GM23338 (cell line): ENCODE measurements around the gene SUGCT. TPM values are rescaled to one million over a fixed set of nuclear protein-coding genes. Genes with fewer than 3 reads are reported as not detected.

ENCODE experiments used
- ATAC-seq: fragments of 200-7000 bp; cut with Tn5 transposase; 3 replicates; pipeline ENCODE4 v1.9.1; 2020
- DNase-seq: peaks from one replicate; pipeline ENCODE4 v3.0.0-alpha.2; 2015; ENCODE audit warnings: low spot score
- H2AFZ ChIP-seq: fragments of 200-600 bp; sonication (generic); 2 replicates; pipeline ENCODE4 v1.8.0; 2016; ENCODE audit warnings: antibody characterized with exemption, mild to moderate bottlenecking, moderate library complexity
- H3F3A ChIP-seq: fragments of 200-600 bp; sonication (generic); replicated peaks from 2 replicates; pipeline ENCODE4 v1.8.0; 2017; ENCODE audit warnings: antibody characterized with exemption, mixed run types, low read depth
- H3K27ac ChIP-seq: fragments of 200-600 bp; sonication (generic); 2 replicates; pipeline ENCODE4 v1.6.1; 2016; ENCODE audit warnings: low read depth
- H3K27me3 ChIP-seq: fragments of 200-600 bp; sonication (generic); 2 replicates; pipeline ENCODE4 v1.8.0; 2016; ENCODE audit warnings: mild to moderate bottlenecking, mixed run types, moderate library complexity; ENCODE audit not compliant: insufficient read depth
- H3K36me3 ChIP-seq: fragments of 200-600 bp; sonication (generic); 2 replicates; pipeline ENCODE4 v1.8.0; 2016; ENCODE audit warnings: mild to moderate bottlenecking; ENCODE audit not compliant: insufficient read depth
- H3K4me1 ChIP-seq: fragments of 200-600 bp; sonication (generic); 2 replicates; pipeline ENCODE4 v1.8.0; 2016; ENCODE audit warnings: mild to moderate bottlenecking, moderate library complexity; ENCODE audit not compliant: insufficient read depth
- H3K4me2 ChIP-seq: fragments of 200-600 bp; sonication (generic); 2 replicates; pipeline ENCODE4 v1.7.1; 2017; ENCODE audit warnings: mixed run types
- H3K4me3 ChIP-seq: fragments of 200-600 bp; sonication (generic); 2 replicates; pipeline ENCODE4 v1.6.1; 2016; ENCODE audit warnings: mixed run types
- H3K79me2 ChIP-seq: fragments of 200-600 bp; sonication (generic); replicated peaks from 2 replicates; pipeline ENCODE4 v1.8.0; 2017; ENCODE audit warnings: mild to moderate bottlenecking; ENCODE audit not compliant: insufficient read depth
- H3K9me2 ChIP-seq: fragments of 200-600 bp; sonication (generic); 2 replicates; pipeline ENCODE4 v1.8.0; 2017; ENCODE audit not compliant: insufficient read depth
- H4K20me1 ChIP-seq: fragments of 200-600 bp; sonication (generic); replicated peaks from 2 replicates; pipeline ENCODE4 v1.8.0; 2017; ENCODE audit warnings: mild to moderate bottlenecking; ENCODE audit not compliant: insufficient read depth
- H3K27ac Mint-ChIP-seq: 2 replicates; pipeline ENCODE4 v1.8.0; 2020; ENCODE audit warnings: inconsistent platforms, mild to moderate bottlenecking, moderate library complexity, mixed read lengths
- H3K27me3 Mint-ChIP-seq: 3 replicates; pipeline ENCODE4 v1.8.0; 2022; ENCODE audit warnings: low read depth, mild to moderate bottlenecking, moderate library complexity, mixed read lengths, inconsistent platforms; ENCODE audit not compliant: insufficient read depth, poor library complexity
- H3K36me3 Mint-ChIP-seq: 3 replicates; pipeline ENCODE4 v1.8.0; 2021; ENCODE audit warnings: low read depth, mild to moderate bottlenecking, inconsistent platforms, moderate library complexity, mixed read lengths
- H3K4me1 Mint-ChIP-seq: 3 replicates; pipeline ENCODE4 v1.8.0; 2020; ENCODE audit warnings: mild to moderate bottlenecking, inconsistent platforms, mixed read lengths
- H3K4me3 Mint-ChIP-seq: 3 replicates; pipeline ENCODE4 v1.8.0; 2021; ENCODE audit warnings: moderate library complexity, mild to moderate bottlenecking, inconsistent platforms, mixed read lengths
- H3K9me3 Mint-ChIP-seq: 3 replicates; pipeline ENCODE4 v1.8.0; 2020; ENCODE audit warnings: moderate library complexity, mild to moderate bottlenecking, inconsistent platforms, mixed read lengths
- CREB1 ChIP-seq: fragments of 250-450 bp; sonication (Bioruptor Pico); IDR thresholded peaks from 2 replicates; pipeline ENCODE4 v1.5.0; 2020; ENCODE audit warnings: low read depth, mild to moderate bottlenecking, moderate library complexity
- CTCF ChIP-seq, 2 experiments: fragments of 200-600 bp in 1 of 2; sonication (generic) in 1 of 2; conservative IDR thresholded peaks; 2 replicates each; pipeline versions ENCODE4 v1.5.1 to v1.6.1; 2016 to 2017; ENCODE audit warnings: antibody characterized with exemption in 2 of 2, low read depth in 2 of 2, mild to moderate bottlenecking in 2 of 2, moderate library complexity in 1 of 2
- ETS1 ChIP-seq: IDR thresholded peaks from 2 replicates; pipeline ENCODE4 v1.6.1; 2016; ENCODE audit warnings: antibody characterized with exemption
- EZH2 ChIP-seq: fragments of 200-600 bp; sonication (generic); IDR thresholded peaks from one replicate; pipeline ENCODE4 v1.8.0; 2017; ENCODE audit warnings: antibody characterized with exemption, mild to moderate bottlenecking, low read depth; ENCODE audit not compliant: unreplicated experiment
- EZH2phosphoT487 ChIP-seq: fragments of 200-600 bp; sonication (generic); IDR thresholded peaks from one replicate; pipeline ENCODE4 v1.8.1; 2018; ENCODE audit warnings: antibody characterized with exemption; ENCODE audit not compliant: unreplicated experiment
- NANOG ChIP-seq: IDR thresholded peaks from 2 replicates; pipeline ENCODE4 v1.6.1; 2016; ENCODE audit warnings: antibody characterized with exemption, borderline replicate concordance
- POLR2AphosphoS5 ChIP-seq: IDR thresholded peaks from 2 replicates; pipeline ENCODE4 v1.6.1; 2016; ENCODE audit warnings: antibody characterized with exemption, low read depth
- STAT1 ChIP-seq: IDR thresholded peaks from one replicate; pipeline ENCODE4 v1.6.1; 2016; ENCODE audit warnings: antibody characterized with exemption; ENCODE audit not compliant: unreplicated experiment
- ZNF114 ChIP-seq: fragments of 250-450 bp; sonication (Bioruptor Pico); IDR thresholded peaks from 2 replicates; pipeline ENCODE4 v1.5.0; 2020; ENCODE audit warnings: mild to moderate bottlenecking, moderate library complexity
- ZNF331 ChIP-seq: fragments of 250-450 bp; sonication (Bioruptor Pico); IDR thresholded peaks from 2 replicates; pipeline ENCODE4 v1.5.0; 2020; ENCODE audit warnings: low read depth, mild to moderate bottlenecking, moderate library complexity
- polyA plus RNA-seq: library from polyadenylated mRNA; unstranded; fragments of >200 nt; fragmentation: Nextera tagmentation; extraction: Ambion mirVana; gene quantifications from 2 replicates; pipeline ENCODE4 v1.2.1, GENCODE V29; 2016
- total RNA-seq: library from RNA; depleted of rRNA; stranded (reverse); fragments of >200 nt; shearing (Covaris generic); gene quantifications from 2 replicates; pipeline ENCODE4 v1.2.3, GENCODE V29; 2014
- TF ChIP-seq, protein P1 (sequence below): IDR thresholded peaks from one replicate; pipeline ENCODE4 v1.6.1; 2018; ENCODE audit warnings: antibody characterized with exemption; ENCODE audit not compliant: unreplicated experiment
- TF ChIP-seq, protein P2 (sequence below): fragments of 250-450 bp; sonication (Bioruptor Pico); IDR thresholded peaks from 2 replicates; pipeline ENCODE4 v1.5.0; 2020; ENCODE audit warnings: mild to moderate bottlenecking, moderate library complexity

Gene SUGCT
- total and polyA plus RNA-seq, 2 experiments from 2014 or later = 4.2 to 5.6 TPM

GRCh38 chr7:40903872-40904271, 769.1 kb downstream of the SUGCT start:
- H3K27me3 Mint-ChIP-seq = no peaks in the 10 kb centered on the region
- H3K36me3 Mint-ChIP-seq = no peaks in the 10 kb centered on the region
- Histone ChIP-seq H3K27me3 (no peaks in the 10 kb centered on the region), H3K4me3 (no peak overlapping the region), H3K79me2 (no peaks in the 10 kb centered on the region), H3K9me2 (no peaks in the 10 kb centered on the region), H3K36me3 (no peaks in the 10 kb centered on the region), H3K27ac (no peak overlapping the region), H3K4me2 (no peak overlapping the region), H3K4me1 (no peaks in the 10 kb centered on the region), H2AFZ (no peak overlapping the region), H4K20me1 (no peaks in the 10 kb centered on the region), H3F3A (no peaks in the 10 kb centered on the region)
- H3K4me1 Mint-ChIP-seq = no peaks in the 10 kb centered on the region
- H3K9me3 Mint-ChIP-seq = no peaks in the 10 kb centered on the region; the same call in 2 of the 3 replicates
- no peak overlapping the region for H3K4me3 Mint-ChIP-seq
- TF ChIP-seq ZNF114 (no peak), STAT1 (no peak), ZNF331 (CRISPR knock-in tag) (no peak), ETS1 (no peak), NANOG (no peak), EZH2phosphoT487 (no peak), CTCF (conservative IDR thresholded peaks at IDR 0.05; ENCODE audit: low read depth in 2 of 2) (no peak), CREB1 (CRISPR knock-in tag) (no peak), EZH2 (no peak), POLR2AphosphoS5 (no peak)
- TF ChIP-seq, protein P1, sequence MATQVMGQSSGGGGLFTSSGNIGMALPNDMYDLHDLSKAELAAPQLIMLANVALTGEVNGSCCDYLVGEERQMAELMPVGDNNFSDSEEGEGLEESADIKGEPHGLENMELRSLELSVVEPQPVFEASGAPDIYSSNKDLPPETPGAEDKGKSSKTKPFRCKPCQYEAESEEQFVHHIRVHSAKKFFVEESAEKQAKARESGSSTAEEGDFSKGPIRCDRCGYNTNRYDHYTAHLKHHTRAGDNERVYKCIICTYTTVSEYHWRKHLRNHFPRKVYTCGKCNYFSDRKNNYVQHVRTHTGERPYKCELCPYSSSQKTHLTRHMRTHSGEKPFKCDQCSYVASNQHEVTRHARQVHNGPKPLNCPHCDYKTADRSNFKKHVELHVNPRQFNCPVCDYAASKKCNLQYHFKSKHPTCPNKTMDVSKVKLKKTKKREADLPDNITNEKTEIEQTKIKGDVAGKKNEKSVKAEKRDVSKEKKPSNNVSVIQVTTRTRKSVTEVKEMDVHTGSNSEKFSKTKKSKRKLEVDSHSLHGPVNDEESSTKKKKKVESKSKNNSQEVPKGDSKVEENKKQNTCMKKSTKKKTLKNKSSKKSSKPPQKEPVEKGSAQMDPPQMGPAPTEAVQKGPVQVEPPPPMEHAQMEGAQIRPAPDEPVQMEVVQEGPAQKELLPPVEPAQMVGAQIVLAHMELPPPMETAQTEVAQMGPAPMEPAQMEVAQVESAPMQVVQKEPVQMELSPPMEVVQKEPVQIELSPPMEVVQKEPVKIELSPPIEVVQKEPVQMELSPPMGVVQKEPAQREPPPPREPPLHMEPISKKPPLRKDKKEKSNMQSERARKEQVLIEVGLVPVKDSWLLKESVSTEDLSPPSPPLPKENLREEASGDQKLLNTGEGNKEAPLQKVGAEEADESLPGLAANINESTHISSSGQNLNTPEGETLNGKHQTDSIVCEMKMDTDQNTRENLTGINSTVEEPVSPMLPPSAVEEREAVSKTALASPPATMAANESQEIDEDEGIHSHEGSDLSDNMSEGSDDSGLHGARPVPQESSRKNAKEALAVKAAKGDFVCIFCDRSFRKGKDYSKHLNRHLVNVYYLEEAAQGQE = no peak
- TF ChIP-seq, protein P2, sequence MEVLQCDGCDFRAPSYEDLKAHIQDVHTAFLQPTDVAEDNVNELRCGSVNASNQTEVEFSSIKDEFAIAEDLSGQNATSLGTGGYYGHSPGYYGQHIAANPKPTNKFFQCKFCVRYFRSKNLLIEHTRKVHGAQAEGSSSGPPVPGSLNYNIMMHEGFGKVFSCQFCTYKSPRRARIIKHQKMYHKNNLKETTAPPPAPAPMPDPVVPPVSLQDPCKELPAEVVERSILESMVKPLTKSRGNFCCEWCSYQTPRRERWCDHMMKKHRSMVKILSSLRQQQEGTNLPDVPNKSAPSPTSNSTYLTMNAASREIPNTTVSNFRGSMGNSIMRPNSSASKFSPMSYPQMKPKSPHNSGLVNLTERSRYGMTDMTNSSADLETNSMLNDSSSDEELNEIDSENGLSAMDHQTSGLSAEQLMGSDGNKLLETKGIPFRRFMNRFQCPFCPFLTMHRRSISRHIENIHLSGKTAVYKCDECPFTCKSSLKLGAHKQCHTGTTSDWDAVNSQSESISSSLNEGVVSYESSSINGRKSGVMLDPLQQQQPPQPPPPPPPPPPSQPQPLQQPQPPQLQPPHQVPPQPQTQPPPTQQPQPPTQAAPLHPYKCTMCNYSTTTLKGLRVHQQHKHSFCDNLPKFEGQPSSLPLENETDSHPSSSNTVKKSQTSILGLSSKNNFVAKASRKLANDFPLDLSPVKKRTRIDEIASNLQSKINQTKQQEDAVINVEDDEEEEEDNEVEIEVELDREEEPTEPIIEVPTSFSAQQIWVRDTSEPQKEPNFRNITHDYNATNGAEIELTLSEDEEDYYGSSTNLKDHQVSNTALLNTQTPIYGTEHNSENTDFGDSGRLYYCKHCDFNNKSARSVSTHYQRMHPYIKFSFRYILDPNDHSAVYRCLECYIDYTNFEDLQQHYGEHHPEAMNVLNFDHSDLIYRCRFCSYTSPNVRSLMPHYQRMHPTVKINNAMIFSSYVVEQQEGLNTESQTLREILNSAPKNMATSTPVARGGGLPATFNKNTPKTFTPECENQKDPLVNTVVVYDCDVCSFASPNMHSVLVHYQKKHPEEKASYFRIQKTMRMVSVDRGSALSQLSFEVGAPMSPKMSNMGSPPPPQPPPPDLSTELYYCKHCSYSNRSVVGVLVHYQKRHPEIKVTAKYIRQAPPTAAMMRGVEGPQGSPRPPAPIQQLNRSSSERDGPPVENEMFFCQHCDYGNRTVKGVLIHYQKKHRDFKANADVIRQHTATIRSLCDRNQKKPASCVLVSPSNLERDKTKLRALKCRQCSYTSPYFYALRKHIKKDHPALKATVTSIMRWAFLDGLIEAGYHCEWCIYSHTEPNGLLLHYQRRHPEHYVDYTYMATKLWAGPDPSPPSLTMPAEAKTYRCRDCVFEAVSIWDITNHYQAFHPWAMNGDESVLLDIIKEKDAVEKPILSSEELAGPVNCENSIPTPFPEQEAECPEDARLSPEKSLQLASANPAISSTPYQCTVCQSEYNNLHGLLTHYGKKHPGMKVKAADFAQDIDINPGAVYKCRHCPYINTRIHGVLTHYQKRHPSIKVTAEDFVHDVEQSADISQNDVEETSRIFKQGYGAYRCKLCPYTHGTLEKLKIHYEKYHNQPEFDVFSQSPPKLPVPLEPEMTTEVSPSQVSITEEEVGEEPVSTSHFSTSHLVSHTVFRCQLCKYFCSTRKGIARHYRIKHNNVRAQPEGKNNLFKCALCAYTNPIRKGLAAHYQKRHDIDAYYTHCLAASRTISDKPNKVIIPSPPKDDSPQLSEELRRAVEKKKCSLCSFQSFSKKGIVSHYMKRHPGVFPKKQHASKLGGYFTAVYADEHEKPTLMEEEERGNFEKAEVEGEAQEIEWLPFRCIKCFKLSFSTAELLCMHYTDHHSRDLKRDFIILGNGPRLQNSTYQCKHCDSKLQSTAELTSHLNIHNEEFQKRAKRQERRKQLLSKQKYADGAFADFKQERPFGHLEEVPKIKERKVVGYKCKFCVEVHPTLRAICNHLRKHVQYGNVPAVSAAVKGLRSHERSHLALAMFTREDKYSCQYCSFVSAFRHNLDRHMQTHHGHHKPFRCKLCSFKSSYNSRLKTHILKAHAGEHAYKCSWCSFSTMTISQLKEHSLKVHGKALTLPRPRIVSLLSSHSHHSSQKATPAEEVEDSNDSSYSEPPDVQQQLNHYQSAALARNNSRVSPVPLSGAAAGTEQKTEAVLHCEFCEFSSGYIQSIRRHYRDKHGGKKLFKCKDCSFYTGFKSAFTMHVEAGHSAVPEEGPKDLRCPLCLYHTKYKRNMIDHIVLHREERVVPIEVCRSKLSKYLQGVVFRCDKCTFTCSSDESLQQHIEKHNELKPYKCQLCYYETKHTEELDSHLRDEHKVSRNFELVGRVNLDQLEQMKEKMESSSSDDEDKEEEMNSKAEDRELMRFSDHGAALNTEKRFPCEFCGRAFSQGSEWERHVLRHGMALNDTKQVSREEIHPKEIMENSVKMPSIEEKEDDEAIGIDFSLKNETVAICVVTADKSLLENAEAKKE (CRISPR knock-in tag) = no peak
- ATAC-seq (no peak), DNase-seq (no peak)
- H3K27ac Mint-ChIP-seq = no peak overlapping the region
